ENCODE results near the gene P2RY2. TPM values are rescaled to one million over a fixed set of nuclear protein-coding genes. Genes with fewer than 3 reads are reported as not detected.
"Not testable (repeated sequence)": the region's sequence is repeated elsewhere in the genome, so short reads cannot be mapped to it uniquely, and the experiment has no call there.

Gene P2RY2
- total and polyA plus RNA-seq, 9 donors = 0.43 to 1.7 (median 1.0) TPM

GRCh38 chr11:73194593-73194992 lies 23.5 kb upstream of the P2RY2 start:
- 56% methylated on average over 8 of the region's 8 CpGs for WGBS (ENCODE audit: insufficient coverage)
- Histone ChIP-seq H3K27me3 (ENCODE audit: control insufficient read depth, insufficient read depth, low read length) (peaks cover 6% of the 10 kb centered on the region), H3K4me1 (ENCODE audit: control insufficient read depth, insufficient read depth, low read length) (no peaks in the 10 kb centered on the region), H3K27ac (ENCODE audit: low read length) (no peak overlapping the region), H3K9me3 (replicated peaks; ENCODE audit: control insufficient read depth, low read depth, low read length) (no peaks in the 10 kb centered on the region), H3K36me3 (ENCODE audit: control insufficient read depth, insufficient read depth, low read length) (no peaks in the 10 kb centered on the region), H3K4me3 (ENCODE audit: low read length) (no peak overlapping the region)
- DNase-seq = no peak

- no peaks in the 10 kb centered on the region for H3K4me1 ChIP-seq (ENCODE audit: control insufficient read depth, insufficient read depth, low read length)
- no peak overlapping the region for H3K27ac ChIP-seq (ENCODE audit: low read length)
- H3K36me3 ChIP-seq (ENCODE audit: control insufficient read depth, insufficient read depth, low read length) = no peaks in the 10 kb centered on the region
- no peak for DNase-seq
- WGBS (ENCODE audit: insufficient coverage) = 62% methylated on average over 2 of the region's 3 CpGs
- H3K9me3 ChIP-seq (replicated peaks; ENCODE audit: control insufficient read depth, low read depth, low read length) = no peaks in the 10 kb centered on the region
- peaks cover 6% of the 10 kb centered on the region for H3K27me3 ChIP-seq (ENCODE audit: control insufficient read depth, insufficient read depth, low read length)
- H3K4me3 ChIP-seq (ENCODE audit: low read length) = no peak overlapping the region
Observed at GRCh38 chr11:73195191-73196007, 22.7 kb upstream of the P2RY2 start.

- 100% methylated on average over 1 of the region's 6 CpGs for WGBS (ENCODE audit: insufficient coverage)
- H3K4me1 ChIP-seq (ENCODE audit: control insufficient read depth, insufficient read depth, low read length) = no peaks in the 10 kb centered on the region
- no peak overlapping the region for H3K4me3 ChIP-seq (ENCODE audit: low read length)
- H3K27me3 ChIP-seq (ENCODE audit: control insufficient read depth, insufficient read depth, low read length) = peaks cover 6% of the 10 kb centered on the region
- DNase-seq = no peak
- no peaks in the 10 kb centered on the region for H3K9me3 ChIP-seq (replicated peaks; ENCODE audit: control insufficient read depth, low read depth, low read length)
- H3K27ac ChIP-seq (ENCODE audit: low read length) = no peak overlapping the region
- no peaks in the 10 kb centered on the region for H3K36me3 ChIP-seq (ENCODE audit: control insufficient read depth, insufficient read depth, low read length)
Observed at GRCh38 chr11:73196576-73196975, 21.5 kb upstream of the P2RY2 start.

DNA sequence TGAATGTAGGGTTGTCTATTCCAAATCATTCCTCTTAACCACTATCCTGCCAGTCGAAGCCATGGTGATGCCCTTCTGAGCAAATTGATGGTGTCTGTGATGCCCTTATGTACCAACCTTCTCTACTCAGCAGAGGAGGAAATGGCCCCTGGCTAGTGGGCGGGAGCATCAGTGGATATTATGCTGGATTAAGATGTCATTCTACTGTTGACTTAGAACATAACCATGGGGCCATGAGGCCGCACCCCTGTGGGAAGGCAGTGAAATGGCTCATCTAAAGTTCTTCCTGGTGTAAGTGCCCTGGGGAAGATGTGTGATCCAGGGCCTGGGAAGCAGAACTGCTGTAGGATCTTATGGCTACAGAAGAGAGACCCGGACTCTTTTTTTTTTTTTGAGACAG lies 20.7 kb upstream of the P2RY2 start:
- no peak for DNase-seq
- no peak overlapping the region for H3K27ac ChIP-seq (ENCODE audit: low read length)
- H3K9me3 ChIP-seq (replicated peaks; ENCODE audit: control insufficient read depth, low read depth, low read length) = no peaks in the 10 kb centered on the region
- peaks cover 4% of the 10 kb centered on the region for H3K27me3 ChIP-seq (ENCODE audit: control insufficient read depth, insufficient read depth, low read length)
- H3K4me1 ChIP-seq (ENCODE audit: control insufficient read depth, insufficient read depth, low read length) = no peaks in the 10 kb centered on the region
- H3K36me3 ChIP-seq (ENCODE audit: control insufficient read depth, insufficient read depth, low read length) = no peaks in the 10 kb centered on the region
- H3K4me3 ChIP-seq (ENCODE audit: low read length) = no peak overlapping the region
- 89% methylated on average over 2 of the region's 4 CpGs for WGBS (ENCODE audit: insufficient coverage)

GRCh38 chr11:73197787-73198186 lies 20.3 kb upstream of the P2RY2 start:
- 90% methylated on average over 7 of the region's 7 CpGs for WGBS (ENCODE audit: insufficient coverage)
- H3K9me3 ChIP-seq (replicated peaks; ENCODE audit: control insufficient read depth, low read depth, low read length); H3K27me3 ChIP-seq (ENCODE audit: control insufficient read depth, insufficient read depth, low read length); H3K36me3 ChIP-seq (ENCODE audit: control insufficient read depth, insufficient read depth, low read length); DNase-seq; H3K4me1 ChIP-seq (ENCODE audit: control insufficient read depth, insufficient read depth, low read length); H3K27ac ChIP-seq (ENCODE audit: low read length); H3K4me3 ChIP-seq (ENCODE audit: low read length): not testable (repeated sequence)

- DNase-seq = no peak
- Histone ChIP-seq H3K36me3 (ENCODE audit: control insufficient read depth, insufficient read depth, low read length) (no peaks in the 10 kb centered on the region), H3K4me3 (ENCODE audit: low read length) (no peak overlapping the region), H3K4me1 (ENCODE audit: control insufficient read depth, insufficient read depth, low read length) (no peaks in the 10 kb centered on the region), H3K27ac (ENCODE audit: low read length) (no peak overlapping the region), H3K27me3 (ENCODE audit: control insufficient read depth, insufficient read depth, low read length) (peaks cover 3% of the 10 kb centered on the region), H3K9me3 (replicated peaks; ENCODE audit: control insufficient read depth, low read depth, low read length) (no peaks in the 10 kb centered on the region)
- 71% methylated on average over 1 of the region's 3 CpGs for WGBS (ENCODE audit: insufficient coverage)
Observed at GRCh38 chr11:73198677-73199076, 19.4 kb upstream of the P2RY2 start.

DNA sequence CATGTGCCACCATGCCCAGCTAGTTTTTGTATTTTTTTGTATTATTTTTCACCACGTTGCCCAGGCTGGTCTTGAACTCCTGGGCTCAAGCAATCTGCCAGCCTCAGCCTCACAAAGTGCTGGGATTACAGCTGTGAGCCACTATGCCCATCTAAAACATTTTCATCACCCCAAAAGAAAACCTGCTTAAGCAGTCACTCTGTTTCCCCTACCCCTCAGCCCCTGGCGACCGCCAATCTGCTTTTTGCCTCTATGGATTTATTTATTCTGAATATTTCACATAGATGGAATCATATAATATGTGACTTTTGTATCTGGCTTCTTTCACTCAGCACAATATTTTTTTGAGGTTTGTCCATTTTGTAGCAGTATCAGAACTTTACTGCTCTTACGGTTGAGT lies 18.6 kb upstream of the P2RY2 start:
- WGBS (ENCODE audit: insufficient coverage) = 80% methylated on average over 1 of the region's 4 CpGs
- H3K36me3 ChIP-seq (ENCODE audit: control insufficient read depth, insufficient read depth, low read length) = no peaks in the 10 kb centered on the region
- H3K4me1 ChIP-seq (ENCODE audit: control insufficient read depth, insufficient read depth, low read length) = no peaks in the 10 kb centered on the region
- DNase-seq = no peak
- peaks cover 5% of the 10 kb centered on the region for H3K27me3 ChIP-seq (ENCODE audit: control insufficient read depth, insufficient read depth, low read length)
- H3K9me3 ChIP-seq (replicated peaks; ENCODE audit: control insufficient read depth, low read depth, low read length) = no peaks in the 10 kb centered on the region
- no peak overlapping the region for H3K4me3 ChIP-seq (ENCODE audit: low read length)
- no peak overlapping the region for H3K27ac ChIP-seq (ENCODE audit: low read length)

- no peaks in the 10 kb centered on the region for H3K4me1 ChIP-seq (ENCODE audit: control insufficient read depth, insufficient read depth, low read length)
- H3K36me3 ChIP-seq (ENCODE audit: control insufficient read depth, insufficient read depth, low read length) = no peaks in the 10 kb centered on the region
- no peak overlapping the region for H3K27ac ChIP-seq (ENCODE audit: low read length)
- no peak for DNase-seq
- H3K4me3 ChIP-seq (ENCODE audit: low read length) = no peak overlapping the region
- H3K9me3 ChIP-seq (replicated peaks; ENCODE audit: control insufficient read depth, low read depth, low read length) = no peaks in the 10 kb centered on the region
- peaks cover 3% of the 10 kb centered on the region for H3K27me3 ChIP-seq (ENCODE audit: control insufficient read depth, insufficient read depth, low read length)
Observed at GRCh38 chr11:73200256-73200655, 17.8 kb upstream of the P2RY2 start.

GRCh38 chr11:73201249-73201648 lies 16.8 kb upstream of the P2RY2 start:
- H3K27ac ChIP-seq (ENCODE audit: low read length) = no peak overlapping the region
- H3K4me1 ChIP-seq (ENCODE audit: control insufficient read depth, insufficient read depth, low read length) = no peaks in the 10 kb centered on the region
- no peak overlapping the region for H3K4me3 ChIP-seq (ENCODE audit: low read length)
- H3K9me3 ChIP-seq (replicated peaks; ENCODE audit: control insufficient read depth, low read depth, low read length) = no peaks in the 10 kb centered on the region
- DNase-seq = peak; percentile 35
- WGBS (ENCODE audit: insufficient coverage) = 61% methylated on average over 6 of the region's 6 CpGs
- no peaks in the 10 kb centered on the region for H3K36me3 ChIP-seq (ENCODE audit: control insufficient read depth, insufficient read depth, low read length)
- H3K27me3 ChIP-seq (ENCODE audit: control insufficient read depth, insufficient read depth, low read length) = peaks cover 3% of the 10 kb centered on the region

GRCh38 chr11:73201888-73202780 lies 15.9 kb upstream of the P2RY2 start:
- no peak for DNase-seq
- H3K36me3 ChIP-seq (ENCODE audit: control insufficient read depth, insufficient read depth, low read length) = no peaks in the 10 kb centered on the region
- no peak overlapping the region for H3K27ac ChIP-seq (ENCODE audit: low read length)
- H3K27me3 ChIP-seq (ENCODE audit: control insufficient read depth, insufficient read depth, low read length) = peaks cover 3% of the 10 kb centered on the region
- H3K4me1 ChIP-seq (ENCODE audit: control insufficient read depth, insufficient read depth, low read length) = no peaks in the 10 kb centered on the region
- no peaks in the 10 kb centered on the region for H3K9me3 ChIP-seq (replicated peaks; ENCODE audit: control insufficient read depth, low read depth, low read length)
- WGBS (ENCODE audit: insufficient coverage) = 84% methylated on average over 5 of the region's 8 CpGs
- no peak overlapping the region for H3K4me3 ChIP-seq (ENCODE audit: low read length)

All from muscle of leg (tissue), 11 donors.